ENCODE data around the gene MAML3.

MAML3 gene

GRCh38 chr4:139840773-139841172, 313.2 kb downstream of the MAML3 start:
- no peak for DNase-seq (ENCODE audit: low spot score)

- no peak for DNase-seq (ENCODE audit: low spot score)
Measured at GRCh38 chr4:139839403-139840031, 314.5 kb downstream of the MAML3 start.

GRCh38 chr4:139838811-139839210, 315.2 kb downstream of the MAML3 start:
- no peak for DNase-seq (ENCODE audit: low spot score)

GRCh38 chr4:139834981-139835391, 319.0 kb downstream of the MAML3 start:
- DNase-seq (ENCODE audit: low spot score): no peak

- DNase-seq (ENCODE audit: low spot score): no peak
Measured at GRCh38 chr4:139834226-139834662, 319.7 kb downstream of the MAML3 start.

- DNase-seq (ENCODE audit: low spot score): no peak
Measured at GRCh38 chr4:139833151-139833910, 320.7 kb downstream of the MAML3 start.

GRCh38 chr4:139828966-139829664, 324.9 kb downstream of the MAML3 start:
- DNase-seq (ENCODE audit: low spot score): no peak

- DNase-seq (ENCODE audit: low spot score): no peak
Measured at GRCh38 chr4:139826426-139826825, 327.6 kb downstream of the MAML3 start.

- DNase-seq (ENCODE audit: low spot score): no peak
Measured at GRCh38 chr4:139825523-139826014, 328.4 kb downstream of the MAML3 start.

- DNase-seq (ENCODE audit: low spot score): no peak
Measured at GRCh38 chr4:139824882-139825522, 329.0 kb downstream of the MAML3 start.

GRCh38 chr4:139823746-139824145, 330.2 kb downstream of the MAML3 start:
- no peak for DNase-seq (ENCODE audit: low spot score)

GRCh38 chr4:139823345-139823744, 330.6 kb downstream of the MAML3 start:
- DNase-seq (ENCODE audit: low spot score): no peak

- no peak for DNase-seq (ENCODE audit: low spot score)
Measured at GRCh38 chr4:139822391-139822790, 331.6 kb downstream of the MAML3 start.

GRCh38 chr4:139819082-139819481, 334.9 kb downstream of the MAML3 start:
- no peak for DNase-seq (ENCODE audit: low spot score)

GRCh38 chr4:139817657-139818452, 336.1 kb downstream of the MAML3 start:
- no peak for DNase-seq (ENCODE audit: low spot score)

- no peak for DNase-seq (ENCODE audit: low spot score)
Measured at GRCh38 chr4:139816856-139817255, 337.1 kb downstream of the MAML3 start.

- no peak for DNase-seq (ENCODE audit: low spot score)
Measured at GRCh38 chr4:139815778-139816601, 338.0 kb downstream of the MAML3 start.

GRCh38 chr4:139814323-139815015, 339.5 kb downstream of the MAML3 start:
- no peak for DNase-seq (ENCODE audit: low spot score)

GRCh38 chr4:139813881-139814280, 340.1 kb downstream of the MAML3 start:
- no peak for DNase-seq (ENCODE audit: low spot score)

- DNase-seq (ENCODE audit: low spot score): no peak
Measured at GRCh38 chr4:139810710-139811109, 343.3 kb downstream of the MAML3 start.

Data from activated CD4-positive, alpha-beta T cell treated with anti-CD3 and anti-CD28 coated beads, Interleukin-2, Interleukin-4, amounts not matched to agents 100 ng/mL and 50 ng/mL, durations not matched to agents 16 hours and 8 hours (primary cell).